IMR-90 (cell line): Measurements from ENCODE around the gene PC.

Source experiments
- RFX5 ChIP-seq: IDR thresholded peaks from 2 replicates; pipeline ENCODE4 v1.8.0; 2012; ENCODE audit warnings: low read depth, mild to moderate bottlenecking, low read length, moderate library complexity
- USF2 ChIP-seq: fragments of 150-350 bp; IDR thresholded peaks from 2 replicates; pipeline ENCODE4 v1.6.1; 2017; ENCODE audit warnings: mild to moderate bottlenecking, antibody characterized with exemption, low read length, low read depth
- TF ChIP-seq, protein P1 (sequence below): conservative IDR thresholded peaks from 2 replicates; pipeline ENCODE4 v1.5.1; 2012; ENCODE audit warnings: mild to moderate bottlenecking, low read depth, low read length, improper control_type of control experiment

- no peak for TF ChIP-seq USF2
- TF ChIP-seq, protein P1, sequence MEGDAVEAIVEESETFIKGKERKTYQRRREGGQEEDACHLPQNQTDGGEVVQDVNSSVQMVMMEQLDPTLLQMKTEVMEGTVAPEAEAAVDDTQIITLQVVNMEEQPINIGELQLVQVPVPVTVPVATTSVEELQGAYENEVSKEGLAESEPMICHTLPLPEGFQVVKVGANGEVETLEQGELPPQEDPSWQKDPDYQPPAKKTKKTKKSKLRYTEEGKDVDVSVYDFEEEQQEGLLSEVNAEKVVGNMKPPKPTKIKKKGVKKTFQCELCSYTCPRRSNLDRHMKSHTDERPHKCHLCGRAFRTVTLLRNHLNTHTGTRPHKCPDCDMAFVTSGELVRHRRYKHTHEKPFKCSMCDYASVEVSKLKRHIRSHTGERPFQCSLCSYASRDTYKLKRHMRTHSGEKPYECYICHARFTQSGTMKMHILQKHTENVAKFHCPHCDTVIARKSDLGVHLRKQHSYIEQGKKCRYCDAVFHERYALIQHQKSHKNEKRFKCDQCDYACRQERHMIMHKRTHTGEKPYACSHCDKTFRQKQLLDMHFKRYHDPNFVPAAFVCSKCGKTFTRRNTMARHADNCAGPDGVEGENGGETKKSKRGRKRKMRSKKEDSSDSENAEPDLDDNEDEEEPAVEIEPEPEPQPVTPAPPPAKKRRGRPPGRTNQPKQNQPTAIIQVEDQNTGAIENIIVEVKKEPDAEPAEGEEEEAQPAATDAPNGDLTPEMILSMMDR, result no peak
- no peak for TF ChIP-seq RFX5
These were observed 100.3 kb downstream of the PC start for GRCh38 chr11:66857927-66858185.
